K562 (cell line): ENCODE results near the gene MTREX.

Experiments
- RBM22 ChIP-seq: fragments of 200-400 bp; formaldehyde crosslinking; IDR thresholded peaks from 2 replicates; pipeline ENCODE4 v1.6.1; 2018; ENCODE audit warnings: low read length, low read depth; ENCODE audit not compliant: poor library complexity, severe bottlenecking
- SMC3 ChIP-seq: conservative IDR thresholded peaks from 2 replicates; pipeline ENCODE4 v1.6.1; 2011; ENCODE audit warnings: low read depth, low read length, improper control_type of control experiment; ENCODE audit not compliant: insufficient read depth

DNA sequence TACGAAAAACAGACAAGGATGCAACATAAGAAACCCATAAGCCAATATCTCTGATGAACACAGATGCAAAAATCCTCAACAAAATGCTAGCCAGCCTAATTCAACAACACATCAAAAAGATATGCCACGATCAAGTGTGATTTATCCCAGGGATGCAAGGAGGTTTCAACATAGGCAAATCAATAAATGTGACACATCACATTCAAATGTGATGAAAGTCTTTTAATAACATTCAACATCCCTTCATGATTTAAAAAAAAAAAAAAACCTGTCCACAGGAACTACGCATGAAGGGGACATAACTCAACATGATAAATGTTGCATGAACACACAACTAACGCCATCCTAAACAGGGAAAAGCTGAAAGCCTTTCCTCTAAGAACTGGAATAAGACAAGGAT lies 124.8 kb downstream of the MTREX start:
- TF ChIP-seq SMC3 (no peak), RBM22 (no peak)
